ENCODE measurements around the gene PCNX4.

The PCNX4 gene

DNA sequence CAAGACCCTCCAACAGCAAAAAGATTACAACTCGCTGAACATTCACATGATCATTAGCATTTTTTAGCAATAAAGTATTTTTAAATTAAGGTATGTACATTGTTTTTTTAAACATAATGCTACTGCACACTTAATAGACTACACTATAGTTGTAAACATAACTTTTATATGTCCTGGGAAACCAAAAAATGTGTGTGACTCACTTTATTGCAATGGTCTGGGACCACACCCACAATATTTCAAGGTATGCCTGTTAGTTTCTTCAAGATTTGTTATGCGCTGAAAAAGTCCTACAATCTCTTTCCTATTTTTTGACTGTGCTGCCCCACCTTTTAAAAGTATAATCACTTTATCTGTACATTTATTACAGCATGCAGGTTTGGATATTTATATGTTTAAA, 30.4 kb upstream of the PCNX4 start:
- no peaks in the 10 kb centered on the region for H3K27me3 ChIP-seq (replicated peaks; ENCODE audit: insufficient read depth, low read length)
- H3K9me3 ChIP-seq (replicated peaks; ENCODE audit: insufficient read depth, low read length) = no peaks in the 10 kb centered on the region
- TF ChIP-seq EZH2phosphoT487 (IDR thresholded peaks at IDR 0.05; ENCODE audit: low read length) (no peak), EZH2 (optimal IDR thresholded peaks at IDR 0.05; ENCODE audit: low read depth, low read length) (no peak)
- TF ChIP-seq, protein P1, sequence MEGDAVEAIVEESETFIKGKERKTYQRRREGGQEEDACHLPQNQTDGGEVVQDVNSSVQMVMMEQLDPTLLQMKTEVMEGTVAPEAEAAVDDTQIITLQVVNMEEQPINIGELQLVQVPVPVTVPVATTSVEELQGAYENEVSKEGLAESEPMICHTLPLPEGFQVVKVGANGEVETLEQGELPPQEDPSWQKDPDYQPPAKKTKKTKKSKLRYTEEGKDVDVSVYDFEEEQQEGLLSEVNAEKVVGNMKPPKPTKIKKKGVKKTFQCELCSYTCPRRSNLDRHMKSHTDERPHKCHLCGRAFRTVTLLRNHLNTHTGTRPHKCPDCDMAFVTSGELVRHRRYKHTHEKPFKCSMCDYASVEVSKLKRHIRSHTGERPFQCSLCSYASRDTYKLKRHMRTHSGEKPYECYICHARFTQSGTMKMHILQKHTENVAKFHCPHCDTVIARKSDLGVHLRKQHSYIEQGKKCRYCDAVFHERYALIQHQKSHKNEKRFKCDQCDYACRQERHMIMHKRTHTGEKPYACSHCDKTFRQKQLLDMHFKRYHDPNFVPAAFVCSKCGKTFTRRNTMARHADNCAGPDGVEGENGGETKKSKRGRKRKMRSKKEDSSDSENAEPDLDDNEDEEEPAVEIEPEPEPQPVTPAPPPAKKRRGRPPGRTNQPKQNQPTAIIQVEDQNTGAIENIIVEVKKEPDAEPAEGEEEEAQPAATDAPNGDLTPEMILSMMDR (IDR thresholded peaks at IDR 0.05; ENCODE audit: low read length) = no peak
- H3K4me1 ChIP-seq (ENCODE audit: low read length) = no peaks in the 10 kb centered on the region
- H3K9me2 ChIP-seq (replicated peaks; ENCODE audit: insufficient read depth, low read length) = no peaks in the 10 kb centered on the region
- H3K27ac ChIP-seq (ENCODE audit: low read length) = no peak overlapping the region
- no peak overlapping the region for H3K4me3 ChIP-seq (ENCODE audit: low read length)
- H3K9ac ChIP-seq (ENCODE audit: low read length) = no peak overlapping the region
- no peak for DNase-seq
- no peaks in the 10 kb centered on the region for H3K79me2 ChIP-seq (ENCODE audit: low read length)
- no peaks in the 10 kb centered on the region for H4K20me1 ChIP-seq (ENCODE audit: insufficient read depth, low read length)
- H3K36me3 ChIP-seq (replicated peaks; ENCODE audit: insufficient read depth, low read length) = no peaks in the 10 kb centered on the region
- no peak overlapping the region for H2AFZ ChIP-seq (ENCODE audit: low read length)
- no peak overlapping the region for H3K4me2 ChIP-seq (ENCODE audit: low read depth, low read length)
- no peaks in the 10 kb centered on the region for H3F3A ChIP-seq (ENCODE audit: insufficient read depth, low read length)

DNA sequence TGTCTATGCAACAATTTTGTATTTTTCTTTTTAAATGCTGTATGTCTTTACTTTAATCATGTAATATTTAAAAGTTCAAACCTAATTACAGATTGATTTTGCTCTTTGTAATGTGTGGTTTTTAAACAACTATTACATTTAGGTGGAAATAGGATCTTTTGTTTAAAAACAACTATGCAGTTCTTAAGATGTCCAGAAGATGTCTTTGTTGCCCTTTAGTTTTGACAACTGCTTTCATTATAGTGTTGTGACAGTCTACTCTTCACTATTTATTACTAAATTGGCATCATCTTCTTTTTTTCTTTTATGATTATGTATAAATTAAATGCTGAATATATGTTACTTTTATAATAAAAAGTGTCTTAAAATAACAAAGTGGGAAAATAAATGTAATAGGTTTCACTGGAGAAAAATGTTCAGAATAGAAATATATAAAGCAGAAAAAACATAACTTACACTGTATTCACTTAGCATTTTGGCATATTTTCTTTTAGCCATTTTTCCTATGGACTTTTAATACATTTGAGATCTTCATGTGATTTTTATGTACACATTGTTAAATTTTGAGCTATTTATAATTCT, 27.1 kb upstream of the PCNX4 start:
- no peak for TF ChIP-seq EZH2phosphoT487 (IDR thresholded peaks at IDR 0.05; ENCODE audit: low read length)
- TF ChIP-seq, protein P1 (IDR thresholded peaks at IDR 0.05; ENCODE audit: low read length) = peak; percentile 34
- TF ChIP-seq EZH2 (optimal IDR thresholded peaks at IDR 0.05; ENCODE audit: low read depth, low read length) = no peak
- Histone ChIP-seq H3K27ac (ENCODE audit: low read length) (no peak overlapping the region), H4K20me1 (ENCODE audit: insufficient read depth, low read length) (no peaks in the 10 kb centered on the region), H2AFZ (ENCODE audit: low read length) (no peak overlapping the region), H3K9me3 (replicated peaks; ENCODE audit: insufficient read depth, low read length) (no peaks in the 10 kb centered on the region), H3K4me3 (ENCODE audit: low read length) (no peak overlapping the region), H3K36me3 (replicated peaks; ENCODE audit: insufficient read depth, low read length) (no peaks in the 10 kb centered on the region), H3K79me2 (ENCODE audit: low read length) (no peaks in the 10 kb centered on the region), H3K9ac (ENCODE audit: low read length) (no peak overlapping the region), H3K4me2 (ENCODE audit: low read depth, low read length) (no peak overlapping the region), H3K4me1 (ENCODE audit: low read length) (no peaks in the 10 kb centered on the region), H3F3A (ENCODE audit: insufficient read depth, low read length) (no peaks in the 10 kb centered on the region), H3K27me3 (replicated peaks; ENCODE audit: insufficient read depth, low read length) (no peaks in the 10 kb centered on the region), H3K9me2 (replicated peaks; ENCODE audit: insufficient read depth, low read length) (no peaks in the 10 kb centered on the region)
- DNase-seq = peak; percentile 22

DNA sequence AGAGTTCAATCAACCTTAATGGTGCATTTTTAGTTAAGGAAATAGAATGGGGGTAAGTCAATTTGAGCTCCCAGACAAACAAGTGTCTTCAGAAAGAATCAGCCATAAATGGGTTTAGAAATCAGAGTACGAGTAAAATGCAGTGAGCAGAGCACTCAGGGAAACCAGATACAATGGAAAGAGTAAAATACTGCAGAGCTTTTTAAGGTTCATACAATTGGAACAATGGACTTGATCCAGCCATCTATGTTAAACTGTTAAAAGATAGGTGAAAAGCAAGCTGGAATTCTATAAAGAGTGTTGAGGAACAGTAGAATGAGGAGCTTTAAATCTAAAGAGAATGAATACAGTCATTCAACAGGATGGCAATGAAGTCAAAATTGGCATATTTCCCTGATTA, 23.8 kb upstream of the PCNX4 start:
- no peak overlapping the region for H3K27ac ChIP-seq (ENCODE audit: low read length)
- H3K36me3 ChIP-seq (replicated peaks; ENCODE audit: insufficient read depth, low read length) = no peaks in the 10 kb centered on the region
- no peaks in the 10 kb centered on the region for H3F3A ChIP-seq (ENCODE audit: insufficient read depth, low read length)
- H4K20me1 ChIP-seq (ENCODE audit: insufficient read depth, low read length) = no peaks in the 10 kb centered on the region
- H3K4me3 ChIP-seq (ENCODE audit: low read length) = no peak overlapping the region
- no peak overlapping the region for H3K9ac ChIP-seq (ENCODE audit: low read length)
- no peaks in the 10 kb centered on the region for H3K9me3 ChIP-seq (replicated peaks; ENCODE audit: insufficient read depth, low read length)
- H3K4me1 ChIP-seq (ENCODE audit: low read length) = no peaks in the 10 kb centered on the region
- no peak overlapping the region for H2AFZ ChIP-seq (ENCODE audit: low read length)
- H3K79me2 ChIP-seq (ENCODE audit: low read length) = no peaks in the 10 kb centered on the region
- H3K4me2 ChIP-seq (ENCODE audit: low read depth, low read length) = no peak overlapping the region
- TF ChIP-seq EZH2phosphoT487 (IDR thresholded peaks at IDR 0.05; ENCODE audit: low read length) (no peak), EZH2 (optimal IDR thresholded peaks at IDR 0.05; ENCODE audit: low read depth, low read length) (no peak)
- TF ChIP-seq, protein P1 (IDR thresholded peaks at IDR 0.05; ENCODE audit: low read length) = no peak
- DNase-seq = no peak
- no peaks in the 10 kb centered on the region for H3K9me2 ChIP-seq (replicated peaks; ENCODE audit: insufficient read depth, low read length)
- H3K27me3 ChIP-seq (replicated peaks; ENCODE audit: insufficient read depth, low read length) = no peaks in the 10 kb centered on the region
